ENCODE data around the gene LZTS2.

DNA sequence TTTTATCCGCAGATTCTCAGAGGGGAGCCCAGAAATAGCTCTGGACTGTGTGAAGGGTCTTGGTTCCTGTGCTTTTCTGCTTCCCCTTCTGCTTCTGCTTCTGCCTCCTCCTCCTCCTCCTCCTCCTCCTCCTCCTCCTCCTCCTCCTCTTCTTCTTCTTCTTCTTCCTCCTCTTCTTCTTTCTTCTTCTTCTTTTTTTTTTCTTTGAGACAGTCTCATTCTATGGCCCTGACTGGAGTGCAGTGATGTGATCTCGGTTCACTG lies 19.8 kb downstream of the LZTS2 start:
- no peak for TF ChIP-seq POLR2A (IDR thresholded peaks at IDR 0.05)
- TF ChIP-seq, protein P1, sequence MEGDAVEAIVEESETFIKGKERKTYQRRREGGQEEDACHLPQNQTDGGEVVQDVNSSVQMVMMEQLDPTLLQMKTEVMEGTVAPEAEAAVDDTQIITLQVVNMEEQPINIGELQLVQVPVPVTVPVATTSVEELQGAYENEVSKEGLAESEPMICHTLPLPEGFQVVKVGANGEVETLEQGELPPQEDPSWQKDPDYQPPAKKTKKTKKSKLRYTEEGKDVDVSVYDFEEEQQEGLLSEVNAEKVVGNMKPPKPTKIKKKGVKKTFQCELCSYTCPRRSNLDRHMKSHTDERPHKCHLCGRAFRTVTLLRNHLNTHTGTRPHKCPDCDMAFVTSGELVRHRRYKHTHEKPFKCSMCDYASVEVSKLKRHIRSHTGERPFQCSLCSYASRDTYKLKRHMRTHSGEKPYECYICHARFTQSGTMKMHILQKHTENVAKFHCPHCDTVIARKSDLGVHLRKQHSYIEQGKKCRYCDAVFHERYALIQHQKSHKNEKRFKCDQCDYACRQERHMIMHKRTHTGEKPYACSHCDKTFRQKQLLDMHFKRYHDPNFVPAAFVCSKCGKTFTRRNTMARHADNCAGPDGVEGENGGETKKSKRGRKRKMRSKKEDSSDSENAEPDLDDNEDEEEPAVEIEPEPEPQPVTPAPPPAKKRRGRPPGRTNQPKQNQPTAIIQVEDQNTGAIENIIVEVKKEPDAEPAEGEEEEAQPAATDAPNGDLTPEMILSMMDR (IDR thresholded peaks at IDR 0.05) = no peak
